Measurements from ENCODE around the gene SLC9A1. TPM values are rescaled to one million over a fixed set of nuclear protein-coding genes. Genes with fewer than 3 reads are reported as not detected.

SLC9A1 gene
- total RNA-seq, 1 donor from 2014 or later = 13.6 TPM

DNA sequence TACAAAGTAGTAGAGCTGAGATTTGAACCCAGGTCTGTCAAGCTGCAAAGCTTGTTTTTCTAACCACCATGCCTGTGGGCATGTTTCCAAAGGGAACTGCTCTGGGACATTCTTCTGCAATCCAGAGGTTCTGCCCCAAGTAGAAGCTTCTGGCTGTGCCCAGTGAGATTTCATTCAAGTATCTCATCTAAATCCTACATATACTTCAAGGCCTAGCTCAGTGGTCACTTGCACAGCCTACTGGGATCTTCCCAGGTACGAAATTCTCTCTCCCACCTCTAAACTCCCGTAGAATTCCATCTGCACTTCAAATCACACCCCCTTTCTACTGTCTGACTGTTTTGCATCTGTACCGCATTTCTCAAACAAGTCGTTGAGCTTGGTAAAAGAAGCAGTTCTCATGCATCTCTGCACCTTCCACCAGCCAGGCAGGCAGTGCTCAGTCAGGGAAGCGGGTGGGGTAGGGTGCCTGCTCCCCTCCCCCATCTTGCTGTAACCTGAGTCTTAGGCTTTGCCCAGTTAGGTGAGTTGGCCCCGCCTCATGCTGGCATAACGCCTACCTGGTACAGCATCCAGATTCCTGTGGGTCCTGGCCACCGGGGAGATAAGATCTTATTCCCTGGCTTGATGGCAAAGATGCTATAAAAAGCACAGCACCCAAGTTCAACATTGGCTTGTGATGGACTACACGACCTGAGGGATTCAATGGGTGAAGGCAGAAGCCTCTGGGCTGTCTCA, 13.5 kb downstream of the SLC9A1 start:
- CTCF ChIA-PET = interaction anchor here (1.1 to 1.6 kb wide), 2 partner anchors 13 to 97 kb away, joined by 4 read pairs; partner anchors contain the start of gene SLC9A1
- Mint-ChIP-seq H3K4me1 (peaks cover 28% of the 10 kb centered on the region), H3K27me3 (no peaks in the 10 kb centered on the region), H3K9me3 (no peaks in the 10 kb centered on the region), H3K27ac (no peak overlapping the region), H3K36me3 (ENCODE audit: low read depth) (peaks cover 5% of the 10 kb centered on the region), H3K4me3 (no peak overlapping the region)
- ATAC-seq (ENCODE audit: low read depth) (no peak), DNase-seq (no peak)
- TF ChIP-seq, protein P1, sequence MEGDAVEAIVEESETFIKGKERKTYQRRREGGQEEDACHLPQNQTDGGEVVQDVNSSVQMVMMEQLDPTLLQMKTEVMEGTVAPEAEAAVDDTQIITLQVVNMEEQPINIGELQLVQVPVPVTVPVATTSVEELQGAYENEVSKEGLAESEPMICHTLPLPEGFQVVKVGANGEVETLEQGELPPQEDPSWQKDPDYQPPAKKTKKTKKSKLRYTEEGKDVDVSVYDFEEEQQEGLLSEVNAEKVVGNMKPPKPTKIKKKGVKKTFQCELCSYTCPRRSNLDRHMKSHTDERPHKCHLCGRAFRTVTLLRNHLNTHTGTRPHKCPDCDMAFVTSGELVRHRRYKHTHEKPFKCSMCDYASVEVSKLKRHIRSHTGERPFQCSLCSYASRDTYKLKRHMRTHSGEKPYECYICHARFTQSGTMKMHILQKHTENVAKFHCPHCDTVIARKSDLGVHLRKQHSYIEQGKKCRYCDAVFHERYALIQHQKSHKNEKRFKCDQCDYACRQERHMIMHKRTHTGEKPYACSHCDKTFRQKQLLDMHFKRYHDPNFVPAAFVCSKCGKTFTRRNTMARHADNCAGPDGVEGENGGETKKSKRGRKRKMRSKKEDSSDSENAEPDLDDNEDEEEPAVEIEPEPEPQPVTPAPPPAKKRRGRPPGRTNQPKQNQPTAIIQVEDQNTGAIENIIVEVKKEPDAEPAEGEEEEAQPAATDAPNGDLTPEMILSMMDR (IDR thresholded peaks at IDR 0.05) = no peak
- intact Hi-C loops (cut with micrococcal nuclease) = no loop called here
- POLR2A ChIA-PET = interaction anchor here (12.3 kb wide), 1 partner anchor 11 kb away, joined by 127 read pairs; the partner anchor contains the start of gene SLC9A1

DNA sequence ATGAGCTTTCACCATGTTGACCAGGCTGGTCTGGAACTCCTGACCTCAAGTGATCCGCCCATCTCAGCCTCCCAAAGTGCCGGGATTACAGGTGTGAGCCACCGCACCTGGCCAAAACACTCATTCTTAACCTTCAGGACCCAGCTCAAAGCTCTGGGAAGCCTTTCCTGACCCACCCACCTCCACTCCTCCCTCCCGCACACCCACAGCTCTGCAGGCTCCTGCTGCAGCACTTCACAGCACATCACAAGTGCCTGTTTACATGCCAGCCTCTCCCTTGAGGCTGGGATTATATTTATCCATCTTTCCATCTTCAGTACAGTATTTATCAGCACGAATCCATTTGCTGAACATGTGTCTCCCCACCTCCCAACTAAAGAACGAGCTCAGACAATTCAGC, 14.9 kb downstream of the SLC9A1 start:
- DNase-seq (no peak), ATAC-seq (ENCODE audit: low read depth) (no peak)
- Mint-ChIP-seq H3K36me3 (ENCODE audit: low read depth) (no peaks in the 10 kb centered on the region), H3K27ac (no peak overlapping the region), H3K27me3 (no peaks in the 10 kb centered on the region), H3K9me3 (no peaks in the 10 kb centered on the region), H3K4me1 (peaks cover 39% of the 10 kb centered on the region), H3K4me3 (no peak overlapping the region)
- intact Hi-C loops (cut with micrococcal nuclease) = no loop called here
- ChIA-PET POLR2A (interaction anchor here (12.3 kb wide), 1 partner anchor 12 kb away, joined by 127 read pairs; the partner anchor contains the start of gene SLC9A1), CTCF (interaction anchor here (1.6 kb wide), 1 partner anchor 15 kb away, joined by 4 read pairs; the partner anchor contains the start of gene SLC9A1)
- TF ChIP-seq, protein P1 (IDR thresholded peaks at IDR 0.05) = no peak

DNA sequence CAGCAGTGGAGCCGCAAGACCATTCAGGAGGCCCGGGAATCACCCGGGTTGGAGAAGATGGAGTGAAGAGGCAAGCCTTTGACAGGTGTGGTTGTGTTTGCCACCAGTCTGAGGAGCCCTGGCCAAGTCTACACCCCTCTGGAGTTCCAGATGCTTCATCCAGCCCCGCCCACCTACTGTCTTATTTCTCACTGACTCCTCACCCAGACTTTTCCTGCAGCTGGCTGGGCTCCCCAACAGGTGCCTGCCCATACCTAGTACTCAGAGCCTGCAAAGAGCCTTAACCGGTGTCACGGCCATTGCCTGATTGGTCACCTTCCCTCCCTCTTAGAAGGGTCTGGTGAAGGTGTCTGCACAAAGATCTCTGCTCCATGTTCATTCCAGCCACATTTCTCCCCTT, 16.0 kb downstream of the SLC9A1 start:
- H3K27ac Mint-ChIP-seq = peak overlapping the region; percentile 32
- no peak overlapping the region for H3K4me3 Mint-ChIP-seq
- H3K4me1 Mint-ChIP-seq = peaks cover 44% of the 10 kb centered on the region
- no peaks in the 10 kb centered on the region for H3K27me3 Mint-ChIP-seq
- H3K36me3 Mint-ChIP-seq (ENCODE audit: low read depth) = no peaks in the 10 kb centered on the region
- DNase-seq (no peak), ATAC-seq (ENCODE audit: low read depth) (no peak)
- intact Hi-C loops (cut with micrococcal nuclease) = no loop called here
- POLR2A ChIA-PET = interaction anchor here (1.0 to 12.3 kb wide), 2 partner anchors 14 to 24 kb away, joined by 4 to 127 read pairs; partner anchors contain the start of gene SLC9A1
- TF ChIP-seq, protein P1 (IDR thresholded peaks at IDR 0.05) = no peak
- CTCF ChIA-PET = no interaction called here
- no peaks in the 10 kb centered on the region for H3K9me3 Mint-ChIP-seq

DNA sequence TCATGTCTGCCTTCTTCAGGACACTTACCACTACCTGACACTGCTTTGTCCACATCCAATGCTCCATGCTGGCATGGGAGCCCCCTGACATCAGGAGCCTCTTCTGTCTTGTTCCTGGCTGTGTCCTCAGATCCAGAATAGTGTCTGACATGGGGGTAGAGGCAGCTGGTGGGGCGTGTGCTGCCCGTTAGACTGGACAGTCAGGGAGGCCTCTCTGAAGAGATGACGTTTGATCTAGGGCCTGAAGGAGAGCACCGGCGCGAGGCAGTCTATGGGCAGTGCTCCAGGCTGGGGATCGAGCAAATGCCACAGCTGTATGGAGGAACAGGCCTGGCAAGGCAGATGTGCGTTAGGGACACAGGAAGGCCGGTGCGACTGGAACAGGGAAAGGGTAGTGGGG, 16.6 kb downstream of the SLC9A1 start:
- TF ChIP-seq, protein P1 (IDR thresholded peaks at IDR 0.05) = no peak
- POLR2A ChIA-PET = interaction anchor here (12.3 kb wide), 1 partner anchor 14 kb away, joined by 127 read pairs; the partner anchor contains the start of gene SLC9A1
- no peak for DNase-seq
- Mint-ChIP-seq H3K36me3 (ENCODE audit: low read depth) (no peaks in the 10 kb centered on the region), H3K27me3 (no peaks in the 10 kb centered on the region), H3K4me3 (no peak overlapping the region), H3K4me1 (peaks cover 49% of the 10 kb centered on the region), H3K9me3 (no peaks in the 10 kb centered on the region), H3K27ac (peak overlapping the region; percentile 13)
- CTCF ChIA-PET = no interaction called here
- intact Hi-C loops (cut with micrococcal nuclease) = no loop called here
- no peak for ATAC-seq (ENCODE audit: low read depth)

DNA sequence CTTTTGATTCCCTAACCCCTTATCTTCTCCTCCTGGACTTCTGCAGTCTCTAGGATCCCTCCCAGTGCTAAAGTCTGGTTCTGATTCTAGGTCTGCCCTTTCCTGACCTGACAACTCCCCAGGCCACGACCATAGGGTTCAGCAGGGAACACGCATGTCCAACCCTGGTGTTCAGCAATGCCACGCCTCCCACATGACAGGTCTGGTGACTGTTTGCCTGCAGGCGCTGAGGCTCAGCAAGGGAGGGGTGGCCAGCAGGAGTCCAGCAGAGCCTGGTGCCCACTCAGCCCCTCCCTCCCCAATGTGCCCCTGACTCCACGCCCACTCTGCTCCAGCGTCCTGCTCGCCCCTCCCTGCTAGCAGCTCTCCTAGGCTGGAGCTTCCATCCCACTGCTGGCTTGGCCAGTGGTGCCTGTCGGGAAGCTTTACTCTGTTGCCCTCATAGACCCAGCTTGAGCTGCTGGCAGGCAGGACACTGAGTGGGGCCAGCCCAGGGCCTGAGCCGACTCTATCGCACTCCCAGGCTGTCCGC, 17.3 kb downstream of the SLC9A1 start:
- Mint-ChIP-seq H3K36me3 (ENCODE audit: low read depth) (no peaks in the 10 kb centered on the region), H3K27me3 (no peaks in the 10 kb centered on the region), H3K4me3 (no peak overlapping the region), H3K4me1 (peaks cover 50% of the 10 kb centered on the region), H3K27ac (peak overlapping the region; percentile 93), H3K9me3 (no peaks in the 10 kb centered on the region)
- intact Hi-C loops (cut with micrococcal nuclease) = loop anchor here (1.0 kb wide), 1 partner anchor 18 kb away; the partner anchor contains the start of gene SLC9A1
- ChIA-PET CTCF (interaction anchor here (0.7 kb wide), 1 partner anchor 17 kb away, joined by 4 read pairs; the partner anchor contains the start of gene SLC9A1), POLR2A (interaction anchor here (0.6 to 12.3 kb wide), 4 partner anchors 14 to 31 kb away, joined by 3 to 127 read pairs (median 4); partner anchors contain the start of gene SLC9A1)
- TF ChIP-seq, protein P1 (IDR thresholded peaks at IDR 0.05) = no peak
- DNase-seq = no peak
- no peak for ATAC-seq (ENCODE audit: low read depth)

Data from activated B cell treated with CpG ODN at 0.5 μM for 24 hours (primary cell).